Endometrium (tissue), 2 donors: ENCODE data around the gene IGF1.
"Not testable (repeated sequence)": the region's sequence is repeated elsewhere in the genome, so short reads cannot be mapped to it uniquely, and the experiment has no call there.

Source experiments
- FAIRE-seq: peaks from 2 replicates; lab custom pipeline; 2012; peaks lifted over from hg19 to GRCh38; lab: Jason Lieb, UNC
- donor health status: control.
- donor health status: control.

IGF1 gene

GRCh38 chr12:102461501-102461900 lies 18.9 kb downstream of the IGF1 start:
- FAIRE-seq, result no peak

GRCh38 chr12:102459314-102459713 lies 21.0 kb downstream of the IGF1 start:
- FAIRE-seq, result no peak

- FAIRE-seq, result no peak
Measured at GRCh38 chr12:102454808-102455760, 25.3 kb downstream of the IGF1 start.

GRCh38 chr12:102454330-102454729 lies 26.0 kb downstream of the IGF1 start:
- no peak for FAIRE-seq

GRCh38 chr12:102452605-102453004 lies 27.8 kb downstream of the IGF1 start:
- no peak for FAIRE-seq

GRCh38 chr12:102449018-102449417 lies 31.3 kb downstream of the IGF1 start:
- not testable (repeated sequence) for FAIRE-seq

GRCh38 chr12:102447426-102447825 lies 32.9 kb downstream of the IGF1 start:
- not testable (repeated sequence) for FAIRE-seq

- no peak for FAIRE-seq
Measured at GRCh38 chr12:102444707-102445106, 35.7 kb downstream of the IGF1 start.

GRCh38 chr12:102444093-102444492 lies 36.3 kb downstream of the IGF1 start:
- FAIRE-seq, result no peak

GRCh38 chr12:102441077-102441596 lies 39.2 kb downstream of the IGF1 start:
- no peak for FAIRE-seq

GRCh38 chr12:102439426-102440405 lies 40.6 kb downstream of the IGF1 start:
- FAIRE-seq, result peak; percentile 8

GRCh38 chr12:102438827-102439210 lies 41.5 kb downstream of the IGF1 start:
- no peak for FAIRE-seq

- peak; percentile 62 for FAIRE-seq
Measured at GRCh38 chr12:102438047-102438826, 42.1 kb downstream of the IGF1 start.

- no peak for FAIRE-seq
Measured at GRCh38 chr12:102437511-102437910, 42.9 kb downstream of the IGF1 start.

- FAIRE-seq, result no peak
Measured at GRCh38 chr12:102436867-102437266, 43.5 kb downstream of the IGF1 start.

GRCh38 chr12:102435827-102436436 lies 44.4 kb downstream of the IGF1 start:
- no peak for FAIRE-seq

GRCh38 chr12:102433304-102433703 lies 47.1 kb downstream of the IGF1 start:
- no peak for FAIRE-seq

- no peak for FAIRE-seq
Measured at GRCh38 chr12:102430661-102431060, 49.7 kb downstream of the IGF1 start.

- no peak for FAIRE-seq
Measured at GRCh38 chr12:102429211-102430154, 50.9 kb downstream of the IGF1 start.

- no peak for FAIRE-seq
Measured at GRCh38 chr12:102427543-102427941, 52.8 kb downstream of the IGF1 start.
